T-helper 1 cell treated with Interleukin-12 subunit alpha and Interleukin-12 subunit beta and Interleukin-4 antibody, amounts not matched to agents 30 ng/mL and 1 ng/mL, for 36 hours (primary cell): ENCODE data around the gene HSF5. TPM values are rescaled to one million over a fixed set of nuclear protein-coding genes. Genes with fewer than 3 reads are reported as not detected.
"Not testable (repeated sequence)": the region's sequence is repeated elsewhere in the genome, so short reads cannot be mapped to it uniquely, and the experiment has no call there.

Experiments used
- intact Hi-C: fragments of 100-400 bp; cut with micrococcal nuclease; formaldehyde crosslinking; loops from one replicate; pipeline ENCODE4 v1.15.1; 2024
- total RNA-seq: library from RNA; stranded (reverse); gene quantifications from 2 replicates; pipeline ENCODE4 v1.2.3, GENCODE V29; 2022

The HSF5 gene
- total RNA-seq, 1 donor from 2014 or later = 0.47 TPM

GRCh38 chr17:58517378-58517927 is 29.2 kb upstream of the HSF5 start:
- intact Hi-C loops = loop anchor here (1.0 to 10.0 kb wide), 9 partner anchors 30 to 1875 kb away; partner anchors contain the start of genes AKAP1, C17orf67, DGKE and DYNLL2

DNA sequence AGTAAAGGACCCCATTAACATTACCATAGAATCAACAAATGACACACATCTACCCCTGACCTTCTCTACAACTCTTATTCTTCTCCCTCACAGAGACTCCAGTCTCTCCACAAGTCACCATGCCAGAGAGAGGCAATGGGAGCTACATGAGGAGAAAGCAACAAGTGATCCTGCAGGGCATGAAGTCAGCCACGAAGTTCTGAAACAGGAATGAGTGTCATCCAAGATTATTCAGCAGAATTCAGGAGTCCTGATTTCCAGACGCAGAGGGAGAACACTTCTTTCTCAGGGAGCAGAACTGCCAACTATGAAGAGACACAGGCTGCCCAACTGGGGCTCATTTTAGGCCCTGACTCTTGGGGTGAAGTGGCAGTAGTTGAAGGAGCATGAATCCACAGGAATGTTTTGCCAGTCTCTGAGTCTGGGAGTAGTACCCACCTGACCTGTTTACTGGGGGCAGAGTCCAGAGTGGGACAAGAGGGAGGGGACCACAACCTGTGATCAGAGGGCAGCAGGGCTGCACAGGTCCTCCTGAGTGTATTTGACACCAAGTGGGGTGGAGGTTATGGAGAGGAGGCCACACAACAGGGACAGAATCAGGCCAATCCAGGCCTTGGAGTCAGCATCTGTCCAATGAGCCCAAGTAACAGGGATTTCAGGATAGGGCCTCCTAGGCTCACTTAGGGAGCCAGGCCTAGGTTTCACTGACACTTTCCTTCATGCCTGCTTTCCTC is 28.6 kb upstream of the HSF5 start:
- intact Hi-C loops = loop anchor here (1.0 to 10.0 kb wide), 9 partner anchors 30 to 1875 kb away; partner anchors contain the start of genes AKAP1, C17orf67, DGKE and DYNLL2

DNA sequence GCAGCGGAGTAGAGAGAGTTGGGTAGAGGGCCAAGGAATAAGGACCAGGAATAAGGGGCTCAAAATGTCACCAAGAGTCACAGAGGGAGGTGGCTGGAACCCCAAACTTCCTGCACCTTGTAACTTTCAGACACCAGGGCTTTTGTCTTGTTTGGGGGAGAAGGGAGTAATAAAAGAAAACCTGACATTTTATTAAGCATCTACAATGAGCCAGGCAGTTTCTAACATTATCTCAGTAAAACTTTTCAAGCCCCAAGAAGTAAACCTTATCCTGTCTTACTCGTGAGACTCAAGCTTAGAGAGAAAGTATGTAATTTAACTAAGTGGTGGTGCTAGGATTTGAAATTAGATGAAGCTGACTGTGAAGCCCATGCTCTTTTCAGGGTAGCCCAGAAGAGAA is 27.1 kb upstream of the HSF5 start:
- intact Hi-C loops = loop anchor here (5.0 to 10.0 kb wide), 8 partner anchors 98 to 1877 kb away; partner anchors contain the start of genes AKAP1, C17orf67, DGKE and DYNLL2

- intact Hi-C loops = loop anchor here (1.0 to 10.0 kb wide), 9 partner anchors 97 to 1878 kb away; partner anchors contain the start of genes AKAP1, C17orf67, DGKE and DYNLL2
Measured at GRCh38 chr17:58514770-58515157, 26.6 kb upstream of the HSF5 start.

- intact Hi-C loops = loop anchor here (1.0 to 10.0 kb wide), 2 partner anchors 593 to 1191 kb away; partner anchors contain the start of genes PTRH2 and VMP1
Measured at GRCh38 chr17:58513965-58514769, 26.0 kb upstream of the HSF5 start, which contains the start of gene MTMR4. MTMR4 (minus strand) TSS chr17:58514638; CDS start chr17:58514407, 231 bp downstream.

DNA sequence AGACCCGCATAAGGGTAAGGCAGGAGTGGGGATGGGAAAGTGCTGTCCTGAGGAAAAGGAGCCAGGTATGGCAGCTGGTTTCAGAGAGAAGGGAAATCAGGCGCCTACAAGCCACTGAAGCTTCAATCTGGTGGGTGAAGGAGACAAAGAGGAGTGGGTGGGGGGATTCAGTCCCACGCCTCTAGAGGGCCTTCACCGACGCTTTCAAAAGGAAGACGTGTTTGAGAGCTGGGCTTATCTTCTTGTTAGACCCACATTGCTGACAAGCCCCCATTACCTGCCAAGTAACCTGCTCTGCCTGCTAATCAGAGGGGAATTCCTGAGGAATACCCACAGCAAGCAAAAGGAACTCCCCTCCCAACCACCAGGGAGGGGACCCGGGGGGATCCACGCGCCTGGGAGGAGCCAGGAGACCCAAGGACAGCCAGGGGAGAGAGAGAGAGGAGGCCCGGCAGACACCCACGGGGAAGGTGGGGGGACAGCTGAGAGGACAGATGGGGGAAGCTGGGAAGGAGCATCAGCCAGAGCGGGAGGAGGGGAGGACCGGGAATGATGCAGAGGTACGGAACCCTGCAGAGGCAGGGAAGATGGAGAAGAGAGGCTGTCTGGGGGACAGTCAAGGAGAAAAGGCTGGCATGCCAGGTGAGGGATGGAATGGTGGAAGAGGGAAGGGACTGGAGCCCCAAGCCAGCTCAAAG is 25.2 kb upstream of the HSF5 start:
- intact Hi-C loops = loop anchor here (10.0 kb wide), 1 partner anchor 1191 kb away; the partner anchor contains the start of genes PTRH2 and VMP1

GRCh38 chr17:58510075-58510474 is 21.9 kb upstream of the HSF5 start:
- intact Hi-C loops = loop anchor here (10.0 kb wide), 1 partner anchor 1195 kb away; the partner anchor contains the start of genes PTRH2 and VMP1

- intact Hi-C loops = no loop called here
Measured at GRCh38 chr17:58508341-58509067, 20.3 kb upstream of the HSF5 start.

DNA sequence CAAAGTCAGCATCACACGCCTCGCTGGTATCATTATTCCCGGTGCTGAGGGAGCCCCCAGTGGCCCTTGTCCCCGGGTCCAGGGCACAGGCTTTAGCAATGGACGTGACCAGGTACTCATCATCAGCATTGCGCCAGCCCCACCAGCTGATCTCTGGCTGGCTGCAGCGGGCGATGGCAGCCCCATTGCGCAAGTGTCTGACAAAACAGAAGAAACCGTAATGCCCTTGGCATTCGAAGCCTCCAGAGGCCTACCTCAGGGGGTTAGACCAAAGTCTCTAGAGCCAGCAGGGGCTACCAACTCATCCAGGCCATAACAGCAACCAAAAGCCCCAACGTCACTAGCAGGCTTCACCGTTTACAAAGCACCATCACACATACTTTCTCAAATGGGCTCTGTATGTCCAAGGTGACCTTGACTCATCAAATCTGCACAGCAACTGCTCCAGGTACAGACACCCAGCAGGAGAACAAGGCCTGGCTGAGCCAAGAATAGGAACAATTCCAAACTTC is 19.0 kb upstream of the HSF5 start:
- intact Hi-C loops = no loop called here

DNA sequence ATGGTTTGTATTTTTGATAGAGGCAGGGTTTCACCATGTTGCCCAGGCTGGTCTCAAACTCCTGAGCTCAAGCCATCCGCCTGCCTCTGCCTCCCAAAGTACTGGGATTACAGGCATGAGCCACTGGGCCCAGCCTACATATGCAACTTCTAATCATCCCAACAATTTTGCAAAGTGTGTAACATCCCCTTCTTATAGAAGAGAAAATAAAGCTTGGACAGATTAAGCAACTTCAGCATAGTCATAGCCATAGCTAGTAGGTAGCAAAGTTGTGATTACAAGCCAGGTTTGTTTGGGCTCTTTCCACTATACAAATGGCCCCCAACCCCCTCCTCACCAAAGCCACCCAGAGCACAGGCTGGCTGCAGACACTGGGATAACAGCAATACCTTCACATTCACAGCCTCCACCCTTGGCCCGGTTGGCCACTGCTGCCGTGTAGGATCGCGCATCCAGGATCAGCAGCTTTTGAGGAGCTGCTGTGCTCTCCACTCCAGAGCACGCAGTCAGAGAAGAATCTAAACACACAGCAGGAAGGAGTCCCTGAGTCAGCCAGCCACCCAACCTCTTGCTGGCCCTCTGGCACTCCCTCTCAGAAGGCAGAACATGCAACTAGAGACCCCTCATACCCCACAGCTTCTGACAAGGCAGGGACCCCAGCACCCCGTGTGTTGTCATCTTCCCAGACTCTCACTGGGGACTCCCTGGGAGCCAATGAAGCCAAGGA is 18.3 kb upstream of the HSF5 start:
- intact Hi-C loops = no loop called here

- intact Hi-C loops = no loop called here
Measured at GRCh38 chr17:58504826-58505351, 16.7 kb upstream of the HSF5 start.

DNA sequence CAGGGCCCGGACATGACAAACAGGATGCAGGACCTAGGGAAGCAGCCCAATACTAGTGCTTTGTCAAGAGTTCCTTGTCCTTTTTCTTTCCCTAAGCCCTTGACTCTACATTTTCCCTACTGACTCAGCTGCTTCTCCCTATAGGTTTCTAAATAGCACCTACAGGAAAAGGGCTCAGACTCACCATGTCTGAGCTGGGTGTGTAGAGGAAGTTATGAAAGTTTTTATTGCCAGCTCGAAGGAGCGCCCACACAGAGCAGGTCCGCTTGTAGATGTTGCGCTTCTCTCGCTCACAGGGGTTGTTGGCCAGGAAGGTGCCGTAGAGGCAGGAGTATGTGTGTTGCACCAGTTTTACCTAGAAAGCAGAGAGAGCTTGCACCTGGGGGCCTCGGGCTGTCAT is 15.7 kb upstream of the HSF5 start:
- intact Hi-C loops = no loop called here

GRCh38 chr17:58503134-58503533 is 14.9 kb upstream of the HSF5 start:
- intact Hi-C loops = not testable (repeated sequence)

GRCh38 chr17:58501451-58501850 is 13.2 kb upstream of the HSF5 start:
- intact Hi-C loops = no loop called here

DNA sequence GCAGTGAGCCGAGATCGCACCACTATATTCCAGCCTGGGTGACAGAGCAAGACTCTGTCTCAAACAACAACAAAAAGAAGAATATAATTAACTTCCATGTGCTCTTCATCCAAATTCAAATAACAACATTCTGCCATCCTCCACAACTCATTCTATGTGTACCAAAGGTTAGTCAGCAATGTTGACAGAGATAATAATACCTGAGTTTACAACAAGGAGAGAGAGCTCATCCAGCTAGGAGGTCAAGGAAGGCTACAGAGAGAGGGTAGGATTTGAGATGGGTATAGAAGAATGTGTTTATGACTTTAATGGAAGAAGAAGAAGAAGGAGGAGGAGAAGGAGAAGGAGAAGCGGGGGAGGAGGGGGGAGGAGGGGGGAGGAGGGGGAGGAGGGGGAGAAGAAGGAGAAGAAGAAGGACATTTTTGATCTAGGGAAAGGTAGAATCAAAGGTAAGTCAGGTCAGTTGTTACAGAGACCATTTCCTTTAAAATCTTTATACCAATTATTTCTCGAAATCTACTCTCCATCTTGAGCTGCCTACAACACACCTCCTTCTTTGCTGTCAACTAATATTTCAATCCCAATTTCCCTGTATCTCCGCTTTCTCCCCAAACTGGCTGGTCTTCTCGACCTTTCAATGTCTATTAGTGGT is 10.1 kb upstream of the HSF5 start:
- intact Hi-C loops = no loop called here

DNA sequence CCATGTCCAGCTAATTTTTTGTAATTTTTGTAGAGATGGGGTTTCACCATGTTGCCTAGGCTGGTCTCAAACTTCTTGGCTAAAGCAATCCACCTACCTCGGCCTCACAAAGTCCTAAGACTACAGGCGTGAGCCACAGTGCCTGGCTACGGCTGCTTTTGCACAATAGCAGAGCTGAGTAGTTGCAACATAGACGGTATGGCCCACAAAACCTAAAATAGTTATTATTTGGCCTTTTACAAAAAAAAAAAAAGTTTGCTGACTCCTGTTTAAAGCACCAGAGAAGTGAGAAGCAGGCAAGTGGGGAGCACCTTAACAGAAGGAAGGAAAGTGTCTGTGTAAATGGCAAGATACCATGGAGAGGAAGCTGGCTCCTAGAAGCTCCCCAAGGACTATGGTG is 5.3 kb upstream of the HSF5 start:
- intact Hi-C loops = no loop called here

GRCh38 chr17:58492238-58493121 is 4.3 kb upstream of the HSF5 start:
- intact Hi-C loops = no loop called here
